Peyer's patch (tissue), 4 donors: ENCODE measurements around the gene FKBP1A. TPM values are rescaled to one million over a fixed set of nuclear protein-coding genes. Genes with fewer than 3 reads are reported as not detected.

Experiments used
- DNase-seq, 3 donors: peaks; one replicate each; pipeline ENCODE4 v3.0.0-alpha.2; 2017 to 2019
- H3K27ac ChIP-seq, 4 donors: fragments of 200-600 bp; sonication (generic); one replicate each; pipeline ENCODE4 v1.5.1; 2016 to 2019
- H3K27me3 ChIP-seq, 2 donors: fragments of 200-600 bp; sonication (generic); one replicate each; pipeline ENCODE4 v1.5.1; 2019
- H3K36me3 ChIP-seq, 3 donors: fragments of 200-600 bp; sonication (generic); one replicate each; pipeline ENCODE4 v1.5.1; 2016 to 2019
- H3K4me1 ChIP-seq, 4 donors: fragments of 200-600 bp; sonication (generic); one replicate each; pipeline ENCODE4 v1.5.1; 2016 to 2019
- H3K4me3 ChIP-seq, 4 donors: fragments of 200-600 bp; sonication (generic); 1 replicate in 3 of 4; 2 replicates in 1 of 4; pipeline ENCODE4 v1.5.1; 2016 to 2019; ENCODE audit warnings: mild to moderate bottlenecking in 1 of 4
- H3K9me3 ChIP-seq, 4 donors: fragments of 200-600 bp; sonication (generic); one replicate each; pipeline ENCODE4 v1.5.1; 2016 to 2019; ENCODE audit warnings: mild to moderate bottlenecking in 1 of 4
- CTCF ChIP-seq, 6 experiments: fragments of 450-650 bp in 4 of 6; fragments of 200-600 bp in 2 of 6; sonication (generic) in 1 of 6; IDR thresholded peaks; one replicate each; pipeline ENCODE4 v1.5.1; 2017 to 2019; ENCODE audit warnings: antibody characterized with exemption in 6 of 6, mild to moderate bottlenecking in 3 of 6, moderate library complexity in 1 of 6
- POLR2A ChIP-seq, 2 donors: fragments of 450-650 bp; IDR thresholded peaks; one replicate each; pipeline ENCODE4 v1.5.1; 2017; ENCODE audit warnings: antibody characterized with exemption in 2 of 2, mild to moderate bottlenecking in 2 of 2, moderate library complexity in 2 of 2
- total RNA-seq, 4 donors: library from RNA; depleted of rRNA; stranded (reverse); fragments of >200 nt; gene quantifications; one replicate each; pipeline ENCODE4 v1.1.0, GENCODE V29; 2016

The FKBP1A gene
- total RNA-seq, 4 donors from 2014 or later = 76.9 to 165 (median 98.5) TPM

- Histone ChIP-seq H3K4me3 (no peak overlapping the region), H3K4me1 (no peaks in the 10 kb centered on the region), H3K9me3 (peaks cover 0 to under 1% (median 0%) of the 10 kb centered on the region in 4 donors), H3K36me3 (no peaks in the 10 kb centered on the region), H3K27ac (no peak overlapping the region), H3K27me3 (no peaks in the 10 kb centered on the region)
- DNase-seq = peak in 2 of 3 donors; percentile 67 to 81
- TF ChIP-seq POLR2A (IDR thresholded peaks at IDR 0.05) = no peak
- TF ChIP-seq CTCF (IDR thresholded peaks at IDR 0.05) = peak in 3 of 6 experiments; percentile 45 to 47 (median 46)
These were observed 30.8 kb upstream of the FKBP1A start for GRCh38 chr20:1423625-1424106.

- H3K27ac ChIP-seq = no peak overlapping the region
- no peaks in the 10 kb centered on the region for H3K36me3 ChIP-seq
- no peak for TF ChIP-seq CTCF (IDR thresholded peaks at IDR 0.05)
- no peak for TF ChIP-seq POLR2A (IDR thresholded peaks at IDR 0.05)
- no peak overlapping the region for H3K4me3 ChIP-seq
- no peaks in the 10 kb centered on the region for H3K4me1 ChIP-seq
- peaks cover 0 to 6% (median 0%) of the 10 kb centered on the region in 4 donors for H3K9me3 ChIP-seq
- no peak for DNase-seq
- H3K27me3 ChIP-seq = no peaks in the 10 kb centered on the region
These were observed 30.4 kb upstream of the FKBP1A start for GRCh38 chr20:1423206-1423605.

DNA sequence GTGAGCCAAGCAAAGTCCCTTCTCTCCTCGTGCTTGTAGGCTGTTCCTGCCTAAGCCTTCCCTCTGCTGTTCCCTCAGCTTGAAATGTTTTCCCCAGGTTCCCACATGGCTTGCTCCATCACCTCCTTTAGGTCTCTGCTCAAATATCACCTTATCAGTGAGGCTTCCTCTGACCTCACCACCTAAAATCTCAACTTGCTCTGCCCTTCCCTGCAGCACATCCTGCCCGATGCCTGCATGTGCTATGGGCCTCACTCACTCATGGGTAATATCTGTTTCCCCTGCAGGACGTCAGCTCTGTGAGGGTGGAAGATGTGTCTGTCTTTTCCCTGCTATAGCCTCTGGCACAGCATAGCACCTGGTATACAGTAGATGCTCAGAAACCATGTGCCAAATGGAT, 29.9 kb upstream of the FKBP1A start:
- Histone ChIP-seq H3K27me3 (no peaks in the 10 kb centered on the region), H3K36me3 (no peaks in the 10 kb centered on the region), H3K4me3 (no peak overlapping the region), H3K27ac (no peak overlapping the region), H3K9me3 (peaks cover 0 to 7% (median 0%) of the 10 kb centered on the region in 4 donors), H3K4me1 (no peaks in the 10 kb centered on the region)
- no peak for TF ChIP-seq CTCF (IDR thresholded peaks at IDR 0.05)
- no peak for TF ChIP-seq POLR2A (IDR thresholded peaks at IDR 0.05)
- DNase-seq = no peak

DNA sequence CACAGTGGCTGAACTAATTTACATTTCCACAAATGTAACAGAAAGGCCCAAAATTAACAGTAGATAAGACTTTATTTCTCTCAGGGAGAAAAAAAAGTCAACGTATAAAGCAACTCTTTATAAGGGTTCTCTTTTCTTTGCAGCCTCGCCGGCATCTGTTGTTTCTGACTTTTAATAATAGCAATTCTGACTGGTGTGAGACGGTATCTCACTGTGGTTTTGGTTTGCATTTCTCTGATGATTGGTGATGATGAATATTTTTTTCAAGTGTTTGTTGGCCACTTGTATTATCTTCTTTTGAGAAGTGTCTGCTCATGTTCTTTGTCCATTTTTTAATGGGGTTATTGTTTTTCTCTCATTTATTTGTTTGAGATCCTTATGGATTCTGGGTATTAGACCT, 27.2 kb upstream of the FKBP1A start:
- no peaks in the 10 kb centered on the region for H3K36me3 ChIP-seq
- no peak overlapping the region for H3K27ac ChIP-seq
- no peak for DNase-seq
- H3K4me3 ChIP-seq = no peak overlapping the region
- TF ChIP-seq POLR2A (IDR thresholded peaks at IDR 0.05) (no peak), CTCF (IDR thresholded peaks at IDR 0.05) (no peak)
- H3K27me3 ChIP-seq = no peaks in the 10 kb centered on the region
- peaks cover 0 to 7% (median 0%) of the 10 kb centered on the region in 4 donors for H3K9me3 ChIP-seq
- peaks cover 0 to 5% (median 0%) of the 10 kb centered on the region in 4 donors for H3K4me1 ChIP-seq

- Histone ChIP-seq H3K36me3 (no peaks in the 10 kb centered on the region), H3K4me1 (peaks cover 0 to 5% (median 0%) of the 10 kb centered on the region in 4 donors), H3K9me3 (peaks cover 0 to 7% (median 0%) of the 10 kb centered on the region in 4 donors), H3K27me3 (no peaks in the 10 kb centered on the region), H3K4me3 (no peak overlapping the region), H3K27ac (no peak overlapping the region)
- DNase-seq = no peak
- TF ChIP-seq CTCF (IDR thresholded peaks at IDR 0.05) (no peak), POLR2A (IDR thresholded peaks at IDR 0.05) (no peak)
These were observed 25.5 kb upstream of the FKBP1A start for GRCh38 chr20:1418350-1418749.

- H3K27ac ChIP-seq = no peak overlapping the region
- no peak for TF ChIP-seq CTCF (IDR thresholded peaks at IDR 0.05)
- TF ChIP-seq POLR2A (IDR thresholded peaks at IDR 0.05) = no peak
- H3K4me3 ChIP-seq = no peak overlapping the region
- no peaks in the 10 kb centered on the region for H3K27me3 ChIP-seq
- H3K9me3 ChIP-seq = peaks cover 0 to 7% (median 0%) of the 10 kb centered on the region in 4 donors
- DNase-seq = no peak
- no peaks in the 10 kb centered on the region for H3K36me3 ChIP-seq
- peaks cover 0 to 5% (median 0%) of the 10 kb centered on the region in 4 donors for H3K4me1 ChIP-seq
These were observed 24.9 kb upstream of the FKBP1A start for GRCh38 chr20:1417790-1418189.
